ENCODE data around the gene SLC22A5. TPM values are rescaled to one million over a fixed set of nuclear protein-coding genes. Genes with fewer than 3 reads are reported as not detected.

The SLC22A5 gene
- total and polyA plus RNA-seq, 8 donors, result 5.5 to 13.1 (median 7.8) TPM

DNA sequence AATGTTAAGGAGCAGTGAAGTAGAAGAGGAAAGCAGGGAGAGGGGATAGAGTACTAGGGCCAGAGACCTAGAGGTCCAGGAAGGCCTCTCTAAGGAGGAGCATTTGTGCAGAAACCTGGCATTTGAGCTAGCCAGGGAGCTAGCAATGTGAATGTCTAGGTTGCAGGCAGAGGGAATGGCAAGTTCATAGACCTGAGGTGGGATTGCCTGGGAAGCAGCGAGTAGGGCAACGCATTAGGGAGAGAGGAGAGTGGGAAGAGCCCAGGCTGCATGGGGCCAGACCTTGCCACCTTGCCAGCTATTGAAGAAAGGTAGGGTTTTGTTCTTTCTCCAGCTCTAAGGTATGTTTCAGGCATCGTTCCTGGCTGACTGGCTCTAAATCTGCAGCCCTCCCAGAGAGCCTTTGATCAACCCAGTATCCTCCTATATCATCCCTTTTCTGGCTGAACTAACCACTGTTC is 54.0 kb downstream of the SLC22A5 start:
- TF ChIP-seq, protein P1, sequence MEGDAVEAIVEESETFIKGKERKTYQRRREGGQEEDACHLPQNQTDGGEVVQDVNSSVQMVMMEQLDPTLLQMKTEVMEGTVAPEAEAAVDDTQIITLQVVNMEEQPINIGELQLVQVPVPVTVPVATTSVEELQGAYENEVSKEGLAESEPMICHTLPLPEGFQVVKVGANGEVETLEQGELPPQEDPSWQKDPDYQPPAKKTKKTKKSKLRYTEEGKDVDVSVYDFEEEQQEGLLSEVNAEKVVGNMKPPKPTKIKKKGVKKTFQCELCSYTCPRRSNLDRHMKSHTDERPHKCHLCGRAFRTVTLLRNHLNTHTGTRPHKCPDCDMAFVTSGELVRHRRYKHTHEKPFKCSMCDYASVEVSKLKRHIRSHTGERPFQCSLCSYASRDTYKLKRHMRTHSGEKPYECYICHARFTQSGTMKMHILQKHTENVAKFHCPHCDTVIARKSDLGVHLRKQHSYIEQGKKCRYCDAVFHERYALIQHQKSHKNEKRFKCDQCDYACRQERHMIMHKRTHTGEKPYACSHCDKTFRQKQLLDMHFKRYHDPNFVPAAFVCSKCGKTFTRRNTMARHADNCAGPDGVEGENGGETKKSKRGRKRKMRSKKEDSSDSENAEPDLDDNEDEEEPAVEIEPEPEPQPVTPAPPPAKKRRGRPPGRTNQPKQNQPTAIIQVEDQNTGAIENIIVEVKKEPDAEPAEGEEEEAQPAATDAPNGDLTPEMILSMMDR (IDR thresholded peaks at IDR 0.05), result no peak
- WGBS, 2 donors, result 76 to 78% methylated on average over 3 of the region's 3 CpGs
- DNase-seq, result no peak

GRCh38 chr5:132424167-132424880 is 54.8 kb downstream of the SLC22A5 start:
- Histone ChIP-seq H3K27me3 (no peaks in the 10 kb centered on the region), H3K4me1 (peaks cover 41 to 69% (median 65%) of the 10 kb centered on the region in 3 donors), H3K9me3 (no peaks in the 10 kb centered on the region), H3K4me3 (no peak overlapping the region), H3K36me3 (no peaks in the 10 kb centered on the region), H3K27ac (peak overlapping the region in 1 of 4 donors; percentile 90)
- DNase-seq, result no peak
- no peak for ATAC-seq
- TF ChIP-seq, protein P1 (IDR thresholded peaks at IDR 0.05), result no peak
- no peak for FAIRE-seq
- 91 to 96% methylated on average over 3 of the region's 3 CpGs for WGBS, 2 donors
- intact Hi-C loops (cut with DNase I), result loop anchor here in 1 of 3 donors (5.0 kb wide), 1 partner anchor 63 kb away; no protein-coding TSS in a partner anchor

More for the DNA sequence above, 54.0 kb downstream of the SLC22A5 start:
- intact Hi-C loops (cut with DNase I), result loop anchor here in 1 of 3 donors (5.0 kb wide), 1 partner anchor 64 kb away; no protein-coding TSS in a partner anchor
- no peaks in the 10 kb centered on the region for H3K36me3 ChIP-seq
- H3K9me3 ChIP-seq, result no peaks in the 10 kb centered on the region
- peak overlapping the region in 3 of 4 donors; percentile 29 to 69 (median 41) for H3K27ac ChIP-seq
- peaks cover 33 to 63% (median 60%) of the 10 kb centered on the region in 3 donors for H3K4me1 ChIP-seq
- no peak overlapping the region for H3K4me3 ChIP-seq
- no peaks in the 10 kb centered on the region for H3K27me3 ChIP-seq
- FAIRE-seq, result no peak
- no peak for ATAC-seq

DNA sequence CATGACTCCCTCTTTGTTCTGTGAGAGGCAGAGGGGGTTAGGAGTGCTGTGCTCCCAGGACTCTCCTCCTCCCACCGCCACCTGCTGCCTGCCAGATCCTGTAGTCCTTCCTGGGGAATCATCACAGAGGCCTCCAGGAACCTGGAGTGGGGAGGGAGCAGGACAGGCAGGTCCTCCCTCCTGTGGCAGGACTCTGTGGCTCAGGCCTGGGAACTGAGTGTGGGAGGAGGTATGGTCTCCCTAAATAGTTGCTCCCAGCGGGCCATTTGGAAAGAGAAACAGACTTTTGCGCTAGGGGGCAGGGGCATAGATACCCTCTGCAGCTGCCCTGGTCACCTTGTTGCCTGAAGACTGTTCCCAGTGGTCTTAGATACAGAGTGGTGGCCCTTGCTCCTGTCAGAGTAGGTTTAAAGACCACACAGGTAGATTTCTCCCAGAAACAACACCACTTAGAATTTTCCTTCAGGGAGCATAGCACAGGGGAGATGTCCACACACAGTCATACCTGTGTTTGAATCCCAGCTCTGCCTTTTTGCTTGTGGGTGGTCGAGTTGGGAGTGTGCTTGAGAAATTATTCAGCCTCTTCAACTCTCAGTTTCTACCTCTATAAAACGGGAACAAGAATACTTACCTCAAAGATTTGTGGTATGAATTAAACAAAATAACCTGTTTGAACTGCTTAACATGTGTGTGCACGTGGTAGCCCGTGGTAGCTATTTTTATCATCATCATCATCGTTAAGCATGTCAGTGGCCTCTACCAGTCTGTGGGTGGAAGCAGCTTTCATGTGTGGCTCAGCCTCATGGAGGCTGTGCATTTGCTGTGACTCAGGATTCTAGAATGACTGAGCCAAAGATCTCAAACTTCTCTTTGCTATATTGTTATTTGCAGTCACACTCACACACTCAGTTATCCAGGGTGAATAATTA is 55.8 kb downstream of the SLC22A5 start:
- Histone ChIP-seq H3K9me3 (no peaks in the 10 kb centered on the region), H3K4me1 (peaks cover 46 to 70% (median 68%) of the 10 kb centered on the region in 3 donors), H3K27me3 (no peaks in the 10 kb centered on the region), H3K27ac (peak overlapping the region in 2 of 4 donors; percentile 85 to 90), H3K4me3 (peak overlapping the region in 1 of 4 donors; percentile 8), H3K36me3 (no peaks in the 10 kb centered on the region)
- intact Hi-C loops (cut with DNase I), result no loop called here
- FAIRE-seq, result no peak
- TF ChIP-seq, protein P1 (IDR thresholded peaks at IDR 0.05), result no peak
- ATAC-seq, result no peak
- no peak for DNase-seq
- WGBS, 2 donors, result 71 to 76% methylated on average over 8 of the region's 8 CpGs

GRCh38 chr5:132425975-132426524 is 56.5 kb downstream of the SLC22A5 start:
- intact Hi-C loops (cut with DNase I), result no loop called here
- Histone ChIP-seq H3K27ac (peak overlapping the region; percentile 69 to 90 (median 80)), H3K36me3 (no peaks in the 10 kb centered on the region), H3K4me3 (no peak overlapping the region), H3K27me3 (no peaks in the 10 kb centered on the region), H3K9me3 (no peaks in the 10 kb centered on the region), H3K4me1 (peaks cover 46 to 68% (median 68%) of the 10 kb centered on the region in 3 donors)
- WGBS, 2 donors, result 84 to 92% methylated on average over 7 of the region's 7 CpGs
- FAIRE-seq (no peak), ATAC-seq (no peak), DNase-seq (no peak)
- TF ChIP-seq, protein P1 (IDR thresholded peaks at IDR 0.05), result no peak
